HepG2 (cell line): ENCODE data around the gene DNM3. TPM values are rescaled to one million over a fixed set of nuclear protein-coding genes. Genes with fewer than 3 reads are reported as not detected.

ENCODE experiments used
- MED1 ChIP-seq: sonication (generic); formaldehyde crosslinking; IDR thresholded peaks from 2 replicates; pipeline ENCODE4 v1.4.0; 2020; ENCODE audit warnings: missing genetic modification reagents
- POGZ ChIP-seq: sonication (generic); formaldehyde crosslinking; IDR thresholded peaks from 2 replicates; pipeline ENCODE4 v1.4.0; 2020; ENCODE audit warnings: mild to moderate bottlenecking, missing genetic modification reagents
- RELA ChIP-seq: sonication (generic); formaldehyde crosslinking; IDR thresholded peaks from 2 replicates; pipeline ENCODE4 v1.4.0; 2020; ENCODE audit warnings: missing genetic modification reagents
- SETDB1 ChIP-seq: sonication (generic); formaldehyde crosslinking; IDR thresholded peaks from 2 replicates; pipeline ENCODE4 v1.5.1; 2020; ENCODE audit warnings: missing genetic modification reagents, mild to moderate bottlenecking, borderline replicate concordance
- TBP ChIP-seq: sonication (generic); formaldehyde crosslinking; IDR thresholded peaks from 2 replicates; pipeline ENCODE4 v1.5.0; 2020; ENCODE audit warnings: missing genetic modification reagents
- TSC22D2 ChIP-seq: sonication (generic); formaldehyde crosslinking; IDR thresholded peaks from 2 replicates; pipeline ENCODE4 v1.5.1; 2020; ENCODE audit warnings: missing genetic modification reagents, mild to moderate bottlenecking, borderline replicate concordance
- YEATS2 ChIP-seq: sonication (generic); formaldehyde crosslinking; IDR thresholded peaks from 2 replicates; pipeline ENCODE4 v1.4.0; 2020; ENCODE audit warnings: missing genetic modification reagents, borderline replicate concordance
- ZNF232 ChIP-seq: sonication (generic); formaldehyde crosslinking; IDR thresholded peaks from 2 replicates; pipeline ENCODE4 v1.4.0; 2020; ENCODE audit warnings: missing genetic modification reagents, borderline replicate concordance
- ZNF263 ChIP-seq: sonication (generic); formaldehyde crosslinking; IDR thresholded peaks from 2 replicates; pipeline ENCODE4 v1.4.0; 2020; ENCODE audit warnings: missing genetic modification reagents
- polyA plus RNA-seq, 8 experiments: library from polyadenylated mRNA; depleted of rRNA in 3 of 8; stranded (reverse) in 7 of 8; unstranded in 1 of 8; fragments of >200 nt; fragmentation: Illumina TruSeq in 4 of 8; extraction: Trizol in 4 of 8; gene quantifications; 2 replicates each; pipeline versions ENCODE4 v1.2.1 to v1.2.3, GENCODE V29; 2011 to 2016; ENCODE audit warnings: low read depth in 4 of 8, missing spikeins in 1 of 8, mixed read lengths in 1 of 8; ENCODE audit not compliant: insufficient read depth in 1 of 8
- total RNA-seq, 5 experiments: library from RNA; depleted of rRNA; stranded (reverse); fragments of >200 nt; fragmentation: Illumina TruSeq; extraction: Trizol; gene quantifications; 2 replicates each; pipeline ENCODE4 v1.2.3, GENCODE V29; 2016; ENCODE audit warnings: low read depth in 1 of 5
- TF ChIP-seq, protein P1 (sequence below): sonication (generic); formaldehyde crosslinking; IDR thresholded peaks from 2 replicates; pipeline ENCODE4 v1.4.0; 2020; ENCODE audit warnings: missing genetic modification reagents
- TF ChIP-seq, protein P2 (sequence below): sonication (generic); formaldehyde crosslinking; IDR thresholded peaks from 2 replicates; pipeline ENCODE4 v1.5.0; 2020; ENCODE audit warnings: mild to moderate bottlenecking, missing genetic modification reagents, moderate library complexity
- TF ChIP-seq, protein P3 (sequence below): sonication (generic); IDR thresholded peaks from 2 replicates; pipeline ENCODE4 v1.6.1; 2016; ENCODE audit warnings: low read depth, borderline replicate concordance
- TF ChIP-seq, protein P4 (sequence below): sonication (generic); formaldehyde crosslinking; IDR thresholded peaks from 2 replicates; pipeline ENCODE4 v1.4.0; 2020; ENCODE audit warnings: mild to moderate bottlenecking, missing genetic modification reagents

DNM3 gene
- total and polyA plus RNA-seq, 2 of the 13 experiments (the other 11 are each of a cell fraction or from before 2014, with no cell fraction given) = 0.05 TPM; not detected in 1

DNA sequence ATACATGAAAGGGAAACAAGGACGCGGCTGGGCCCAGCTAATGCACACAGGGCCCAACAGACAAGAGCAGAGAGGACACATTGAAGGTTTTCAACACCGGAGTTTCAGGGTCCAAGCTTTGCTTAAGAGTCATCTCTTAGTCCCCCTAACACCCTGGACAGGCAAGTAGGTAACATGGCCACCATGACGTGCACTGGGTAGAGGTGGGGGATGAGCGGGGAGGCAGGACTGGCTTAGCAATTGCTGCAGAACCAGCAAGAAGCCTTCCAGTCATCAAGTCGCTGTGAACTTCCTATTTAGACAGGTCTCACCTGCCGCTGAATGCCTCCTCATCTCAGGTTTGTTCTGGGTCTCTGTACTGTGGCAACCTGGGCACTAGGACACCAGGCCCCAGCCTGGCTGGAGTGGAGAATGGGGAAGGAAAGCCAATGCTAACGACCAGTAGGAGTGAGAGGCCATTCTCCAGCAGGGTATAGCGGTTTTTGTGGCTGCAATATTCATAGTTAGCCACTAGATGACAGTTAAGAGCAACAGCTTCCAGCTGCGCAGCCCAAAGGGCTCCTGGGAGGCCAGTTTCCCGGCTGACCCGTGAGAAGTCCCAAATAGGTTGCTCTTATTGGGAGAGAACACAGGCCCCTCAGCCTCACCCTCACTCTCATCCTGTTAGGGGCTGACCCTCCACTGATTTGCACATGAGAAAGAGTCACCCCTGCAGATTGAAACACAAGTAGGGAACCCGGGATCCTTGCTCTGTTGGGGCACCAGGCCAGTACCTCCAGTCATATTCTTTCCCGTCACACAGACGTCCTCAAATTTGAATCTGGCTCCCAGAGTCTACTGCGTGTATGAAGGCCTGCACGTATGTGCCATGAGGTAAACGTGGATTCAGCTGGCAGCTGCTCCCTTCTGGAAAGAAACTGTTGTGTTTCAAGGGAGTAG, 608.6 kb downstream of the DNM3 start (continued):
- TF ChIP-seq YEATS2 (peak; percentile 50; the same call in 1 of the 2 replicates), MED1 (peak; percentile 14), RELA (no peak; the same call in 1 of the 2 replicates), ZNF263 (CRISPR knock-in tag) (no peak), TBP (CRISPR knock-in tag) (0 out of 2 replicates have a peak, but pooled peaks have one; percentile 5), POGZ (CRISPR knock-in tag) (peak; percentile 54; the same call in 1 of the 2 replicates), TSC22D2 (CRISPR knock-in tag) (0 out of 2 replicates have a peak, but pooled peaks have one; percentile 19), SETDB1 (CRISPR knock-in tag) (no peak), ZNF232 (peak; percentile 64; the same call in 1 of the 2 replicates)
- TF ChIP-seq, protein P1, sequence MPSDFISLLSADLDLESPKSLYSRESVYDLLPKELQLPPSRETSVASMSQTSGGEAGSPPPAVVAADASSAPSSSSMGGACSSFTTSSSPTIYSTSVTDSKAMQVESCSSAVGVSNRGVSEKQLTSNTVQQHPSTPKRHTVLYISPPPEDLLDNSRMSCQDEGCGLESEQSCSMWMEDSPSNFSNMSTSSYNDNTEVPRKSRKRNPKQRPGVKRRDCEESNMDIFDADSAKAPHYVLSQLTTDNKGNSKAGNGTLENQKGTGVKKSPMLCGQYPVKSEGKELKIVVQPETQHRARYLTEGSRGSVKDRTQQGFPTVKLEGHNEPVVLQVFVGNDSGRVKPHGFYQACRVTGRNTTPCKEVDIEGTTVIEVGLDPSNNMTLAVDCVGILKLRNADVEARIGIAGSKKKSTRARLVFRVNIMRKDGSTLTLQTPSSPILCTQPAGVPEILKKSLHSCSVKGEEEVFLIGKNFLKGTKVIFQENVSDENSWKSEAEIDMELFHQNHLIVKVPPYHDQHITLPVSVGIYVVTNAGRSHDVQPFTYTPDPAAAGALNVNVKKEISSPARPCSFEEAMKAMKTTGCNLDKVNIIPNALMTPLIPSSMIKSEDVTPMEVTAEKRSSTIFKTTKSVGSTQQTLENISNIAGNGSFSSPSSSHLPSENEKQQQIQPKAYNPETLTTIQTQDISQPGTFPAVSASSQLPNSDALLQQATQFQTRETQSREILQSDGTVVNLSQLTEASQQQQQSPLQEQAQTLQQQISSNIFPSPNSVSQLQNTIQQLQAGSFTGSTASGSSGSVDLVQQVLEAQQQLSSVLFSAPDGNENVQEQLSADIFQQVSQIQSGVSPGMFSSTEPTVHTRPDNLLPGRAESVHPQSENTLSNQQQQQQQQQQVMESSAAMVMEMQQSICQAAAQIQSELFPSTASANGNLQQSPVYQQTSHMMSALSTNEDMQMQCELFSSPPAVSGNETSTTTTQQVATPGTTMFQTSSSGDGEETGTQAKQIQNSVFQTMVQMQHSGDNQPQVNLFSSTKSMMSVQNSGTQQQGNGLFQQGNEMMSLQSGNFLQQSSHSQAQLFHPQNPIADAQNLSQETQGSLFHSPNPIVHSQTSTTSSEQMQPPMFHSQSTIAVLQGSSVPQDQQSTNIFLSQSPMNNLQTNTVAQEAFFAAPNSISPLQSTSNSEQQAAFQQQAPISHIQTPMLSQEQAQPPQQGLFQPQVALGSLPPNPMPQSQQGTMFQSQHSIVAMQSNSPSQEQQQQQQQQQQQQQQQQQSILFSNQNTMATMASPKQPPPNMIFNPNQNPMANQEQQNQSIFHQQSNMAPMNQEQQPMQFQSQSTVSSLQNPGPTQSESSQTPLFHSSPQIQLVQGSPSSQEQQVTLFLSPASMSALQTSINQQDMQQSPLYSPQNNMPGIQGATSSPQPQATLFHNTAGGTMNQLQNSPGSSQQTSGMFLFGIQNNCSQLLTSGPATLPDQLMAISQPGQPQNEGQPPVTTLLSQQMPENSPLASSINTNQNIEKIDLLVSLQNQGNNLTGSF (CRISPR knock-in tag) = no peak
- TF ChIP-seq, protein P2, sequence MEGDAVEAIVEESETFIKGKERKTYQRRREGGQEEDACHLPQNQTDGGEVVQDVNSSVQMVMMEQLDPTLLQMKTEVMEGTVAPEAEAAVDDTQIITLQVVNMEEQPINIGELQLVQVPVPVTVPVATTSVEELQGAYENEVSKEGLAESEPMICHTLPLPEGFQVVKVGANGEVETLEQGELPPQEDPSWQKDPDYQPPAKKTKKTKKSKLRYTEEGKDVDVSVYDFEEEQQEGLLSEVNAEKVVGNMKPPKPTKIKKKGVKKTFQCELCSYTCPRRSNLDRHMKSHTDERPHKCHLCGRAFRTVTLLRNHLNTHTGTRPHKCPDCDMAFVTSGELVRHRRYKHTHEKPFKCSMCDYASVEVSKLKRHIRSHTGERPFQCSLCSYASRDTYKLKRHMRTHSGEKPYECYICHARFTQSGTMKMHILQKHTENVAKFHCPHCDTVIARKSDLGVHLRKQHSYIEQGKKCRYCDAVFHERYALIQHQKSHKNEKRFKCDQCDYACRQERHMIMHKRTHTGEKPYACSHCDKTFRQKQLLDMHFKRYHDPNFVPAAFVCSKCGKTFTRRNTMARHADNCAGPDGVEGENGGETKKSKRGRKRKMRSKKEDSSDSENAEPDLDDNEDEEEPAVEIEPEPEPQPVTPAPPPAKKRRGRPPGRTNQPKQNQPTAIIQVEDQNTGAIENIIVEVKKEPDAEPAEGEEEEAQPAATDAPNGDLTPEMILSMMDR (CRISPR knock-in tag) = peak; percentile 90
- TF ChIP-seq, protein P3, sequence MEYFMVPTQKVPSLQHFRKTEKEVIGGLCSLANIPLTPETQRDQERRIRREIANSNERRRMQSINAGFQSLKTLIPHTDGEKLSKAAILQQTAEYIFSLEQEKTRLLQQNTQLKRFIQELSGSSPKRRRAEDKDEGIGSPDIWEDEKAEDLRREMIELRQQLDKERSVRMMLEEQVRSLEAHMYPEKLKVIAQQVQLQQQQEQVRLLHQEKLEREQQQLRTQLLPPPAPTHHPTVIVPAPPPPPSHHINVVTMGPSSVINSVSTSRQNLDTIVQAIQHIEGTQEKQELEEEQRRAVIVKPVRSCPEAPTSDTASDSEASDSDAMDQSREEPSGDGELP = peak; percentile 74
- TF ChIP-seq, protein P4, sequence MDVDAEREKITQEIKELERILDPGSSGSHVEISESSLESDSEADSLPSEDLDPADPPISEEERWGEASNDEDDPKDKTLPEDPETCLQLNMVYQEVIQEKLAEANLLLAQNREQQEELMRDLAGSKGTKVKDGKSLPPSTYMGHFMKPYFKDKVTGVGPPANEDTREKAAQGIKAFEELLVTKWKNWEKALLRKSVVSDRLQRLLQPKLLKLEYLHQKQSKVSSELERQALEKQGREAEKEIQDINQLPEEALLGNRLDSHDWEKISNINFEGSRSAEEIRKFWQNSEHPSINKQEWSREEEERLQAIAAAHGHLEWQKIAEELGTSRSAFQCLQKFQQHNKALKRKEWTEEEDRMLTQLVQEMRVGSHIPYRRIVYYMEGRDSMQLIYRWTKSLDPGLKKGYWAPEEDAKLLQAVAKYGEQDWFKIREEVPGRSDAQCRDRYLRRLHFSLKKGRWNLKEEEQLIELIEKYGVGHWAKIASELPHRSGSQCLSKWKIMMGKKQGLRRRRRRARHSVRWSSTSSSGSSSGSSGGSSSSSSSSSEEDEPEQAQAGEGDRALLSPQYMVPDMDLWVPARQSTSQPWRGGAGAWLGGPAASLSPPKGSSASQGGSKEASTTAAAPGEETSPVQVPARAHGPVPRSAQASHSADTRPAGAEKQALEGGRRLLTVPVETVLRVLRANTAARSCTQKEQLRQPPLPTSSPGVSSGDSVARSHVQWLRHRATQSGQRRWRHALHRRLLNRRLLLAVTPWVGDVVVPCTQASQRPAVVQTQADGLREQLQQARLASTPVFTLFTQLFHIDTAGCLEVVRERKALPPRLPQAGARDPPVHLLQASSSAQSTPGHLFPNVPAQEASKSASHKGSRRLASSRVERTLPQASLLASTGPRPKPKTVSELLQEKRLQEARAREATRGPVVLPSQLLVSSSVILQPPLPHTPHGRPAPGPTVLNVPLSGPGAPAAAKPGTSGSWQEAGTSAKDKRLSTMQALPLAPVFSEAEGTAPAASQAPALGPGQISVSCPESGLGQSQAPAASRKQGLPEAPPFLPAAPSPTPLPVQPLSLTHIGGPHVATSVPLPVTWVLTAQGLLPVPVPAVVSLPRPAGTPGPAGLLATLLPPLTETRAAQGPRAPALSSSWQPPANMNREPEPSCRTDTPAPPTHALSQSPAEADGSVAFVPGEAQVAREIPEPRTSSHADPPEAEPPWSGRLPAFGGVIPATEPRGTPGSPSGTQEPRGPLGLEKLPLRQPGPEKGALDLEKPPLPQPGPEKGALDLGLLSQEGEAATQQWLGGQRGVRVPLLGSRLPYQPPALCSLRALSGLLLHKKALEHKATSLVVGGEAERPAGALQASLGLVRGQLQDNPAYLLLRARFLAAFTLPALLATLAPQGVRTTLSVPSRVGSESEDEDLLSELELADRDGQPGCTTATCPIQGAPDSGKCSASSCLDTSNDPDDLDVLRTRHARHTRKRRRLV (CRISPR knock-in tag) = peak; percentile 82; the same call in 1 of the 2 replicates
